Measurements from ENCODE around the gene PKMYT1.
"Not testable (repeated sequence)": the region's sequence is repeated elsewhere in the genome, so short reads cannot be mapped to it uniquely, and the experiment has no call there.

PKMYT1 gene

DNA sequence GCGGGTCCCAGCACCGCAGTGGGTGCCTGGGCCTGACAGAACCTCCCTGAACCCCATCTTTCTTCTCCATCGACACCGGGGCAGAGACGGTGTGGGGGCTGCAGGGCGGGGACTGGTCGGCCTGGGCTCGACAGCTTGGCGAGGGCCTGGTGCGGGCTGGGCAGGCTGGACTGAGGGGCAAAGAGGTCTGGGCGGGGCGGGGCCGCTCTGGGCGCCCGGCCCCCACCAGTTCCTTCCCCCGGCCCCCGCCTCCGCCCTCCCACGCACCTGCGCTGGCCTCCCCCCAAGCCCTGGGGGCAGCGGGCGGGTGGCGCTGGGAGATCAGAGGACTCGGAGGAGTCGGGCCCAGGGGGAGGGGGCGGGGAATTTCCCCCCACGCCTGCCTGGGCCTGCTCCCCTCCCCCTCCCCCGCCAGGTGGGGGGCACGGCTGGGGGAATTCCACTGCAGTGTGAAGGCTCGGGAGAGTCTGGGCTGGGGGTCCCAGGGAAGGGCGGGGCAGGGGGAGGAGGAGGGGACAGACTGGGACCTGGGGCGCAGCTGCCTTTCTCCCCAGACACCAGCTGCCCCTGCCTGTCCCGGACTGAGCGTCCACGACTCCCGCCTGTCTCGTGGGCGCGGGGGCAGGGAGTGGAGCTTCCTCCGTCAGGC lies 17.0 kb downstream of the PKMYT1 start:
- no peak for FAIRE-seq
- no peak for DNase-seq (ENCODE audit: insufficient read length, low spot score)

GRCh38 chr16:2962334-2963073 lies 17.7 kb downstream of the PKMYT1 start:
- no peak for FAIRE-seq
- no peak for DNase-seq (ENCODE audit: insufficient read length, low spot score)

DNA sequence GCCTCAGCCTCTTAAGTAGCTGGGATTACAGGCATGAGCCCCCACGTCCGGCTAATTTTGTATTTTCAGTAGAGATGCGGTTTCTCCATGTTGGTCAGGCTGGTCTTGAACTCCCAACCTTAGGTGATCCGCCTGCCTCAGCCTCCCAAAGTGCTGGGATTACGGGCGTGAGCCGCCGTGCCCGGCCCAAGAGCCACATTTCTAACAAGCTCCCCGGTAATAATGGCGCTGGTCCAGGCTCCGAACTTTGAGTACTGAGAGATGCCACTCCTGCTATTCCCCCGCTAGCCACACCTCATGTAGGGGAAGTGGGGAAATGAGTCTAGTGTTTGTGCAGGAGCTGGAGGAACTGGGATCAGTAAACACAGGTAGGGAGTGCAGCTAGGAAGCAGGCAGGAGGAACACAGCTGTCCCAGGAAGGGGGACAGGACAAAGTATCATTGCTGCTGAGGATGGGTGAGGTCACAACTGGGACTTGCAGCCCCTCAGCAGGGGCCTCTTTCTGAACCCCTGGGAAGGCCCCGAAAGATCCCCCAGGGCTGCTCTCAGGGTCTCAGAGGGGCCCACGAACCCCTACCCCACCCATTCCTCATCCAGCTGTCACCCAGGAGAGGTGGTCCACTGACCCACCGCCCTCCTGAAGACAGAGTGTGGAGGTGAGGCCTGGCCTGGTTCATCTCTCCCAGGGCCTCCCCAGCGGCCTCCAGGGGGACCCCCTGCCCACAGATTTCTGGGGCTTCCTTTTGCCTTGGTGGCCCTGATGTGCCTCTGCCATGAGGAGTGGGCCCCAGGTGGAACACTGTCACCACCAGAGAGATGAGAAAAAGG lies 19.8 kb downstream of the PKMYT1 start:
- FAIRE-seq (no peak), DNase-seq (ENCODE audit: insufficient read length, low spot score) (no peak)

DNA sequence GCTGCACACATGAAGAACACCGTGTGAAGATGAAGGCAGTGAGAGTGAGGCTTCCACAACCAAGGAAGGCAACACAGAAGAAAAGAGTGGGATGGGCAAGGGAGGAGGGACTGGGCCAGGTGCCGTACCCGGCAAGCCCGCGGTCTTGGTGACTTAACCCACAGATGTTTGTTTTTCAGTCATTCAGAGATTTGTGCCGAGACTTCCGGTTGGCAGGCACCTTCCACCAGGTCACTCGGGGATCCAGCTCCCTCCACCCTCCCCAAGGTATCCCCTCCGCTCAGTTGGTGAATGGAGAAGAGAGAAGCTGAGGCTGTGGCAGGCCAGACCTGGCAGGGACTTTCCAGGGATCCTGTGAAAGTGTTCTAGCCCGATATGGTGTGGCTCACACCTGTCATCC lies 21.0 kb downstream of the PKMYT1 start:
- FAIRE-seq, result no peak
- DNase-seq (ENCODE audit: insufficient read length, low spot score), result no peak

- DNase-seq (ENCODE audit: insufficient read length, low spot score) (no peak), FAIRE-seq (no peak)
Measured at GRCh38 chr16:2956579-2956956, 23.7 kb downstream of the PKMYT1 start.

- DNase-seq (ENCODE audit: insufficient read length, low spot score) (no peak), FAIRE-seq (no peak)
Measured at GRCh38 chr16:2955779-2956578, 24.3 kb downstream of the PKMYT1 start.

- DNase-seq (ENCODE audit: insufficient read length, low spot score) (no peak), FAIRE-seq (no peak)
Measured at GRCh38 chr16:2955438-2955778, 24.8 kb downstream of the PKMYT1 start.

GRCh38 chr16:2954656-2955381 lies 25.4 kb downstream of the PKMYT1 start:
- FAIRE-seq (no peak), DNase-seq (ENCODE audit: insufficient read length, low spot score) (no peak)

- DNase-seq (ENCODE audit: insufficient read length, low spot score), result no peak
- FAIRE-seq, result no peak
Measured at GRCh38 chr16:2953706-2954627, 26.3 kb downstream of the PKMYT1 start.

DNA sequence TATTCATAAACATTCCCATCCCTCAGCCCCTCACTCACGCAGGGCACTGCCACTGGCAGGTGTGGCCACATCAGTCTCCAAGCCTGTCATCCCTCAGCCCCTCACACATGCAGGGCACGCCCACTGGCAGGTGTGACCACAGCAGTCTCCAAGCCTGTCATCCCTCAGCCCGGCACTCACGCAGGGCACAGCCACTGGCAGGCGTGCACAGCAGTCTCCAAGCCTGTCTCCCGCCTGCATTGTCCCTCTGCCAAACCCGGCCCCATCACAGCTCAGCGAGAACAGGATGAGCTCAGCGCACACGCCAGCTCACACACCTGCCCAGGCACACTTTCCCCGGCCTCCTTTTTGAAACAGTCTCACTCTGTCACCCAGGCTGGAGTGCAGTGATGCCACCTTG lies 27.6 kb downstream of the PKMYT1 start:
- DNase-seq (ENCODE audit: insufficient read length, low spot score) (no peak), FAIRE-seq (no peak)

GRCh38 chr16:2950773-2951172 lies 29.5 kb downstream of the PKMYT1 start:
- DNase-seq (ENCODE audit: insufficient read length, low spot score), result no peak
- FAIRE-seq, result no peak

GRCh38 chr16:2950353-2950724 lies 29.9 kb downstream of the PKMYT1 start:
- FAIRE-seq (no peak), DNase-seq (ENCODE audit: insufficient read length, low spot score) (no peak)

- DNase-seq (ENCODE audit: insufficient read length, low spot score), result no peak
- FAIRE-seq, result no peak
Measured at GRCh38 chr16:2949705-2950352, 30.4 kb downstream of the PKMYT1 start.

DNA sequence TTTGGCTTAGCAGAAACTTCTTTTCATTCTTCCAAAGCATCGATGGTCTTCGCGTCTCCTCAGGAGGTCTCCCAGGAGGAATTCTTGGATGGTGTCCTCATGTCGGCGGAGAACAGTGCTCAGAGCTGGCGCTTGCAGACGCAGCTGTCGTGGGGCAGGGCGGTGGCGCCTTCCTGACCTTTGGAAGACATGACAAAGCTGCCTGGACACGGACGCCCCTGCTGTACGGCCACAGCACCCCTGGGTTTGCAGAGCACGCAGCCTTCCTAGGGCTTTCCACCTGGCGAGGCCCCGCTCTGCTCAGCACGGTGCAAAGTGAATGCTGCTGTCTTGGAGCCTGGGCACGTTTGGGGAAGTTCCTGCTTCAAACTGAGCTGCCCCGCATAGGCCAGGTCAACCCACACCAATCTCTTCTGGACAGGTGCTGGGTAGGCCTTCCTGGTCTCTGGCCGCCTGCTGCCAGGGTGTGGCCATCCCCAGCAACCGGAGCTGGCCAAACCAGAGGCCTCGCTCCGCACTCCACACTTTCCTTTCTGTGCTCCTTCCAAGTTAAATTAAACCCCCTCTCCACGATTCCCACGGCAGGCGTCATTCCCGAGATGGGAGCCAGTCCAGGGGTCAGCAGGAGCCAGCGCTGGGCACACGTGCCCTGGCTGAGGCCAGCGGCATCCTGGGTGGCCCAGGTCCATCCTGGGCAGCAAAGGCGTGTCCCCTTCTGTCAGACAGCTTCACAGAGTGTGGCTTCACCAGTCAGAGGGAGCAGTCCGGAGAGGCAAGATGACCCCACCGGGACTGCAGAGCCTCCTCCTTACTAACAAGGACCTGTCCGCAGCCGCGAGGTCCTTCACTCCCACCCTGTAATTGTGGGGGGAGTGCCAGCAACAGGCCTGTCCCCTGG lies 31.2 kb downstream of the PKMYT1 start:
- FAIRE-seq (no peak), DNase-seq (ENCODE audit: insufficient read length, low spot score) (no peak)

DNA sequence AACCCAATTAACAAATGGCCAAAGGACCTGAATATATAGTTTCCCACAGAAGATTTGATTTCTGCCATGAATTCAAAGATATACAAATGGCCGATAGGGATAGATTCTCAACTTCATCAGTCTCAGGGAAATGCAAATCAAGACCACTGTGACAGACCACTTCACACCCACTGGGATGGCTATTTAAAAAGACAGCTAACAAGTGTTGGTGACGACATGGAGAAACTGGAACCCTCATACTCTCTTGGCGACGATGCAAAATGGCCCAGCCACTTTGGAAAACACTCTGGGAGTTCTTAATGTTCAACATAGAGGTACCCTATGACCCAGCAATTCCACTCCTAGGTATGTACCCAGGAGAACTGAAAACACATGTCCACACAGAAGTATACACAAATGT lies 33.6 kb downstream of the PKMYT1 start:
- FAIRE-seq, result no peak
- no peak for DNase-seq (ENCODE audit: insufficient read length, low spot score)

- DNase-seq (ENCODE audit: insufficient read length, low spot score); FAIRE-seq: not testable (repeated sequence)
Measured at GRCh38 chr16:2943716-2944115, 36.5 kb downstream of the PKMYT1 start.

GRCh38 chr16:2942045-2942444 lies 38.2 kb downstream of the PKMYT1 start:
- no peak for FAIRE-seq
- DNase-seq (ENCODE audit: insufficient read length, low spot score), result no peak

DNA sequence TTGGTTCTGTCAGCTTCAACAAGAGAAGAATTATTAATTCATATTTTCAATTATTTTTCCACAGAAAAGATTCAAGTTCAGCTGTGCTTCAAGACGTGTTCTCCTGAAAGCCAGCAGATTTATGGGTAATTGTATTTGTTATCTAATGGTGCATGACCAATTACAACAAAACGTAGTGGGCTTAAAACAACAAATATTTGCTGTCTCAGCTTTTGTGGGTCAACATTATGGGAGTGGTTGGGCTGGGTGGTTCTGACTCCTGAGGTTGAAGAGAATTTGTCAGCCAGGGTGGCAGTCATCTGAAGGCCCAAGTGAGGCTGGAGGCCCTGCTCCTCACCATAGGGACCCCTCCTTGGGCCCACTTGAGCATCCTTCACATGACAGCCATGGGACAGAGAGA lies 40.3 kb downstream of the PKMYT1 start:
- FAIRE-seq, result no peak
- no peak for DNase-seq (ENCODE audit: insufficient read length, low spot score)

Measured in GM19239 (cell line).